Measurements from ENCODE around the gene SNTA1.
"Not testable (repeated sequence)": the region's sequence is repeated elsewhere in the genome, so short reads cannot be mapped to it uniquely, and the experiment has no call there.

SNTA1 gene

GRCh38 chr20:33391722-33392415, 51.7 kb downstream of the SNTA1 start:
- no peak for DNase-seq

GRCh38 chr20:33389326-33389725, 54.2 kb downstream of the SNTA1 start:
- not testable (repeated sequence) for DNase-seq

- DNase-seq = no peak
Measured at GRCh38 chr20:33388268-33388667, 55.3 kb downstream of the SNTA1 start.

- no peak for DNase-seq
Measured at GRCh38 chr20:33387177-33387576, 56.4 kb downstream of the SNTA1 start.

- DNase-seq = no peak
Measured at GRCh38 chr20:33386673-33387072, 56.9 kb downstream of the SNTA1 start.

- no peak for DNase-seq
Measured at GRCh38 chr20:33377366-33377765, 66.2 kb downstream of the SNTA1 start.

GRCh38 chr20:33373735-33374605, 69.6 kb downstream of the SNTA1 start:
- DNase-seq = peak; percentile 84

GRCh38 chr20:33372993-33373441, 70.5 kb downstream of the SNTA1 start:
- DNase-seq = no peak

- DNase-seq = no peak
Measured at GRCh38 chr20:33370291-33370690, 73.3 kb downstream of the SNTA1 start.

GRCh38 chr20:33362898-33363297, 80.7 kb downstream of the SNTA1 start:
- DNase-seq = no peak

GRCh38 chr20:33359399-33360261, 83.9 kb downstream of the SNTA1 start:
- no peak for DNase-seq
